Neutrophil (primary cell): ENCODE measurements around the gene GNPTG.

ENCODE experiments used
- H3K27ac ChIP-seq: fragments of 200-600 bp; sonication (generic); 2 replicates; pipeline ENCODE4 v1.5.1; 2016; ENCODE audit warnings: mild to moderate bottlenecking, moderate library complexity
- H3K27me3 ChIP-seq: fragments of 200-600 bp; sonication (generic); 2 replicates; pipeline ENCODE4 v1.6.0; 2016; ENCODE audit warnings: mild to moderate bottlenecking
- H3K36me3 ChIP-seq: fragments of 200-600 bp; sonication (generic); 2 replicates; pipeline ENCODE4 v1.5.1; 2017
- H3K4me1 ChIP-seq, 2 experiments: fragments of 200-600 bp in 1 of 2; sonication (generic) in 1 of 2; 1 replicate in 1 of 2; 2 replicates in 1 of 2; pipeline versions ENCODE4 v1.5.1 to v1.6.1; 2013 to 2016; ENCODE audit warnings: low read depth in 1 of 2, low read length in 1 of 2, mild to moderate bottlenecking in 1 of 2, moderate library complexity in 1 of 2; ENCODE audit not compliant: control insufficient read depth in 1 of 2, insufficient read depth in 1 of 2
- H3K4me3 ChIP-seq, 2 experiments: fragments of 200-600 bp in 1 of 2; sonication (generic) in 1 of 2; 1 replicate in 1 of 2; 2 replicates in 1 of 2; pipeline ENCODE4 v1.5.1; 2013 to 2016; ENCODE audit warnings: low read depth in 1 of 2, low read length in 1 of 2, mild to moderate bottlenecking in 1 of 2, moderate library complexity in 1 of 2
- H3K9me3 ChIP-seq: fragments of 200-600 bp; sonication (generic); 2 replicates; pipeline ENCODE4 v1.5.1; 2016
- TF ChIP-seq, protein P1 (sequence below): fragments of 200-600 bp; sonication (generic); IDR thresholded peaks from 2 replicates; pipeline ENCODE4 v1.5.1; 2016; ENCODE audit warnings: antibody characterized with exemption

The GNPTG gene

GRCh38 chr16:1348926-1349325 is 2.8 kb upstream of the GNPTG start:
- Histone ChIP-seq H3K36me3 (peaks cover 34% of the 10 kb centered on the region), H3K27me3 (peaks cover 3% of the 10 kb centered on the region), H3K27ac (no peak overlapping the region), H3K4me3 (no peak overlapping the region), H3K4me1 (peaks cover 25 to 26% of the 10 kb centered on the region in 2 experiments), H3K9me3 (no peaks in the 10 kb centered on the region)
- TF ChIP-seq, protein P1, sequence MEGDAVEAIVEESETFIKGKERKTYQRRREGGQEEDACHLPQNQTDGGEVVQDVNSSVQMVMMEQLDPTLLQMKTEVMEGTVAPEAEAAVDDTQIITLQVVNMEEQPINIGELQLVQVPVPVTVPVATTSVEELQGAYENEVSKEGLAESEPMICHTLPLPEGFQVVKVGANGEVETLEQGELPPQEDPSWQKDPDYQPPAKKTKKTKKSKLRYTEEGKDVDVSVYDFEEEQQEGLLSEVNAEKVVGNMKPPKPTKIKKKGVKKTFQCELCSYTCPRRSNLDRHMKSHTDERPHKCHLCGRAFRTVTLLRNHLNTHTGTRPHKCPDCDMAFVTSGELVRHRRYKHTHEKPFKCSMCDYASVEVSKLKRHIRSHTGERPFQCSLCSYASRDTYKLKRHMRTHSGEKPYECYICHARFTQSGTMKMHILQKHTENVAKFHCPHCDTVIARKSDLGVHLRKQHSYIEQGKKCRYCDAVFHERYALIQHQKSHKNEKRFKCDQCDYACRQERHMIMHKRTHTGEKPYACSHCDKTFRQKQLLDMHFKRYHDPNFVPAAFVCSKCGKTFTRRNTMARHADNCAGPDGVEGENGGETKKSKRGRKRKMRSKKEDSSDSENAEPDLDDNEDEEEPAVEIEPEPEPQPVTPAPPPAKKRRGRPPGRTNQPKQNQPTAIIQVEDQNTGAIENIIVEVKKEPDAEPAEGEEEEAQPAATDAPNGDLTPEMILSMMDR: no peak

DNA sequence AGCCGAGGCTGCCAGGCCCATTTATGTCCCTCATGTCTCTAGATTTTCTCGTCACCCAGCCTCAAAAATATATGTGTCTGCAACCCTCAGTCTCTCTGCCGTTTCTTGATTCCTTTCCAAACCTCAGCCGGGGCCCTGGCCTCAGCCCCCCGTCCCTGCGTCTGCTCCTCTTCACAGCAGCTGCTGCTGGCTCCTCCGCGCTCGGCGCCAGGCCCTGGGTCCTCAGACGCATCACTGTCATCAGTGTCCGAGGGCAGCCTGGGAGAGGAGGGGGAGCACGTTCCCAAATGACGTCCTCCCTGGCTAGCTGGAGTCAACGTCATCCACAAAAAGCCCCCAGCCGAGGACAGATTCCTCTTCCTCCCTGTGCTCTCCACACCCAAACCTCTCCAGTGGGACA is 2.4 kb upstream of the GNPTG start:
- peaks cover 24 to 26% of the 10 kb centered on the region in 2 experiments for H3K4me1 ChIP-seq
- no peaks in the 10 kb centered on the region for H3K9me3 ChIP-seq
- H3K27me3 ChIP-seq: peaks cover 3% of the 10 kb centered on the region
- H3K27ac ChIP-seq: no peak overlapping the region
- TF ChIP-seq, protein P1: no peak
- H3K4me3 ChIP-seq: no peak overlapping the region
- H3K36me3 ChIP-seq: peaks cover 34% of the 10 kb centered on the region

DNA sequence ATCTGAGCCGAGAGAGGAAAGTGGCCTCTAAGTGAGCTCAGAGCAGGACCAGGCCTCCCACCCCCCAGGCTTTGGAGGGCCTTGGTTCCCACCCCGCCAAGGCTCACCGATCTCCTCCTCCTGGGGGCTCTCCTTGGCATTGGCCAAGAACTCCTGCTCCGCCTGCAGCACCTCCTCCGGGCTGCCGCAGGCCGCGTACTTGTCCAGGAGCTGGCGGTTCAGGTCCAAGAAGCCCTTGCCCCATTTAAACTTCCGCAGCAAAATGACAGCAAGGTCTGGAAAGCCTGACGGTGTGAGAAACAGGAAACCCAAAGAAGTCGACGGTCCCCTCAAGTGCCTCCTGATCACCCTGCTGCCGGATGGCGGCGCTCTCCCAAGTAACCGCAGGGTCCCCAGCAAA is 1.8 kb upstream of the GNPTG start:
- no peaks in the 10 kb centered on the region for H3K9me3 ChIP-seq
- TF ChIP-seq, protein P1: no peak
- H3K27ac ChIP-seq: no peak overlapping the region
- H3K4me1 ChIP-seq: peaks cover 24 to 26% of the 10 kb centered on the region in 2 experiments
- peaks cover 34% of the 10 kb centered on the region for H3K36me3 ChIP-seq
- H3K27me3 ChIP-seq: peaks cover 3% of the 10 kb centered on the region
- H3K4me3 ChIP-seq: no peak overlapping the region

DNA sequence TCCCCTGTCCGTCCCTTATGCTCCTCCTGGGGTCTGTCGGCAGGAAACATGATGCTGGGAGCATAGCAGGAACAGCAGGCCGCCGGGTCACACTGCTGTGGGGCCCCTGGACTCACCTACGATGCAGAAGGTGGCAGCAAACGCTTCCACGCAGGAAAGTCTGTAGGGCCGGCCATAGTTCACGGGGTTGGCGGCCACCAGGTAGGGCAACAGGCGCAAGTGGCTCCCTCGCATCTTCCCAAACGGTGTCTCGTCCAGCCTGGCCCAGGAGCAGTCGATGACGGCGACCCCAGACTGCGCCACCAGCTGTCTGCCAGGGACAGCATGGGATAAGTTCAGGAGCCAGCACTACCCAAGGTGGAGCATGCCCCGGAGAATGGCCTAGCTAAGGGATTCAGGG is 1.0 kb upstream of the GNPTG start:
- Histone ChIP-seq H3K36me3 (peaks cover 34% of the 10 kb centered on the region), H3K4me1 (peaks cover 24 to 26% of the 10 kb centered on the region in 2 experiments), H3K27ac (peak overlapping the region; percentile 87), H3K4me3 (peak overlapping the region; percentile 88 to 94), H3K27me3 (peaks cover 2% of the 10 kb centered on the region), H3K9me3 (no peaks in the 10 kb centered on the region)
- TF ChIP-seq, protein P1: no peak

DNA sequence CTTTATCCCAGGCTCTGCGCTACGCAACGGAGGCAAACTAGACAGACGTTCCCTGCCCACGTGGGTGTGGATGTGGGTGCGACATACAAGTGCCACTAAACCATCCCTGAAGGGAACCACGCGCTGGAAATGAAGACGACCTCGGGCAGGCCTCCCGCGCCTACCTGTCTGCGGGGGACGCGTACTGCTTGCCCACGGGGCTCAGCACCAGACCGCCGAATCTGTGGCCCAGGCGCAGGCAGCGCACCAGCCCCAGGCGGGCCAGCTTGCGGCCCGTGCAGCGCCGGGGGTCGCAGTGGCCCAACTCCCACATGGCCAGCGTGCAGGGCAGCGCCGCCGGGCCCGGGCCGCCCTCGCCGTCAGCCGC is 533 bp upstream of the GNPTG start:
- Histone ChIP-seq H3K27me3 (no peaks in the 10 kb centered on the region), H3K4me3 (peak overlapping the region; percentile 88 to 94), H3K9me3 (no peaks in the 10 kb centered on the region), H3K27ac (peak overlapping the region; percentile 87), H3K4me1 (peaks cover 24 to 26% of the 10 kb centered on the region in 2 experiments), H3K36me3 (peaks cover 34% of the 10 kb centered on the region)
- TF ChIP-seq, protein P1: no peak
